PFSK-1 (cell line): ENCODE measurements around the gene ZNF428.

Source experiments
- FOXP2 ChIP-seq: optimal IDR thresholded peaks from 2 replicates; pipeline ENCODE3; 2011; ENCODE audit warnings: borderline replicate concordance, control low read depth, inconsistent platforms; ENCODE audit not compliant: insufficient read depth; ENCODE audit errors: extremely low read length, extremely low read depth
- POLR2AphosphoS5 ChIP-seq: IDR thresholded peaks from 2 replicates; pipeline ENCODE4 v1.6.1; 2012; ENCODE audit warnings: low read depth, mild to moderate bottlenecking, control low read depth, low read length, moderate library complexity
- REST ChIP-seq, 2 experiments: IDR thresholded peaks; 2 replicates each; pipeline versions ENCODE4 v1.6.1 to v1.8.0; 2011 to 2012; ENCODE audit warnings: low read depth in 2 of 2, low read length in 2 of 2, control low read depth in 1 of 2, inconsistent platforms in 1 of 2, mild to moderate bottlenecking in 1 of 2, moderate library complexity in 1 of 2; ENCODE audit not compliant: insufficient read depth in 1 of 2
- SIN3A ChIP-seq: IDR thresholded peaks from 2 replicates; pipeline ENCODE4 v1.6.1; 2012; ENCODE audit warnings: mild to moderate bottlenecking, low read length, moderate library complexity, borderline replicate concordance; ENCODE audit not compliant: insufficient read depth
- TAF1 ChIP-seq: IDR thresholded peaks from 2 replicates; pipeline ENCODE4 v1.6.1; 2012; ENCODE audit warnings: low read length, control low read depth, borderline replicate concordance; ENCODE audit not compliant: insufficient read depth

GRCh38 chr19:43586346-43586745 lies 33.1 kb downstream of the ZNF428 start:
- no peak for TF ChIP-seq SIN3A
- TF ChIP-seq POLR2AphosphoS5: no peak
- no peak for TF ChIP-seq TAF1
- TF ChIP-seq REST (IDR thresholded peaks at IDR 0.05; ENCODE audit: insufficient read depth in 1 of 2, low read depth in 2 of 2, low read length in 2 of 2): no peak
- no peak for TF ChIP-seq FOXP2
